GM06990 (cell line): ENCODE measurements around the gene CBFA2T3.

Source experiments
- DNase-seq: peaks from one replicate; pipeline ENCODE4 v3.0.0-alpha.2; 2011; ENCODE audit not compliant: insufficient read length; ENCODE audit errors: extremely low read depth
- H3K27me3 ChIP-seq: replicated peaks from 2 replicates; pipeline ENCODE4 v1.6.0; 2011; ENCODE audit warnings: low read length; ENCODE audit not compliant: control insufficient read depth, insufficient read depth
- H3K36me3 ChIP-seq: 2 replicates; pipeline ENCODE4 v1.5.1; 2011; ENCODE audit warnings: low read length; ENCODE audit not compliant: control insufficient read depth, insufficient read depth
- H3K4me3 ChIP-seq: replicated peaks from 2 replicates; pipeline ENCODE4 v1.5.1; 2011; ENCODE audit warnings: low read depth, mild to moderate bottlenecking, control low read depth, low read length
- CTCF ChIP-seq: IDR thresholded peaks from 2 replicates; pipeline ENCODE4 v1.5.1; 2011; ENCODE audit warnings: low read length, control low read depth, mild to moderate bottlenecking, inconsistent platforms; ENCODE audit not compliant: insufficient read depth, poor library complexity, severe bottlenecking

CBFA2T3 gene

GRCh38 chr16:88881007-88881615 is 95.9 kb downstream of the CBFA2T3 start:
- no peak for DNase-seq
- H3K4me3 ChIP-seq = no peak overlapping the region
- H3K36me3 ChIP-seq = peaks cover 64% of the 10 kb centered on the region
- TF ChIP-seq CTCF = no peak
- no peaks in the 10 kb centered on the region for H3K27me3 ChIP-seq

DNA sequence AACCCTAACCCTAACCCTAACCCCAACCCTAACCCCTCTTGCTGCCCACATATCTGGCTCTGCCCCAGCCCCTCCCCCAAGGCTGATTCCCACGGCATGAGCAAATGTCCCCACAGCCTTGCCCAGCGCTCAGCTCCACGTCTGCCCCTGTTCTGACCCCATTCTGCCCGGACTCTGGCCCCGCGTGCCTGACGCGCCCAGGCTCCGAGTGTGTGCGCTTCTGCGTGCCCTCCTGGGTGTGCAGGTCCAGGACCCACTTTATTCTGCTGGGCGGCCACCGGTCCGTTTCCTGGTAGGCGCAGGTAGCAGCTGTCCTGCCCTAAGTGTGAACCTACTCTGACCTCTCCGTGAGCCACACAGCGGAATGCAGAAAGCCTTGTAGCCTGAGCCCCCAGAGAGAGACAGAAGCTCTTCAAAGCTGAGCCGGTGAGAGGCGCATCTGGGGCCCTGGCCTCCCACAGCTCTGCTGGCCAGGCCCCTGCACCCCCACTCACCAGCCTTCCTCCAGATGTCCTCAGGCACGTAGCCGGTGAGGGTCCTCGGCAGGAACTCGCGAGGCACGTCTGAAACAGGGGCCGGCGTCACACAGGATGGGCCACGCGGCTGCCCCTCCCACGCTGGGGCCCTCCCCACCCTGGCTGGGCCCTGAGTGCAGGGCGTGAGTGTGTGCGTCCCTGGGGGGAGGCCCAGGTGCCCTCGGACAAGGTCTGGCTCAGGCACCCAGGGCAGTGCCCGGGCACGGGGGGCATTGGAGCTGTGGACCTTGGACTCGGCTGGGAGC is 96.6 kb downstream of the CBFA2T3 start:
- no peak for DNase-seq
- Histone ChIP-seq H3K4me3 (no peak overlapping the region), H3K36me3 (peaks cover 58% of the 10 kb centered on the region), H3K27me3 (no peaks in the 10 kb centered on the region)
- TF ChIP-seq CTCF = no peak

DNA sequence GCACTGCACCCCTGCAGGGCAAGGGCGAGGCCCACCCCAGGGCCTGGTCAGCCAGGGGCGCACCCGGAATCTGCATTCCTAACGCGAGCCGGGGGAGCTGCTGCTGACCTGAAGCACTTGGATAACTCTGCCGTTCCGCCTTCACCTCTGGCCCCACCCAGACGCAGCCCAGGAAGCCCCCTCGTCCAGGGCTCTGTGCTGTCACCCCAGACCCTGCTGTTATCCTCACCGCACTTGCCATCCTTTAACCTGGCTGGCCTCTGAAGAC is 97.3 kb downstream of the CBFA2T3 start:
- no peak overlapping the region for H3K4me3 ChIP-seq
- TF ChIP-seq CTCF = no peak
- no peak for DNase-seq
- no peaks in the 10 kb centered on the region for H3K27me3 ChIP-seq
- H3K36me3 ChIP-seq = peaks cover 51% of the 10 kb centered on the region

- peaks cover 48% of the 10 kb centered on the region for H3K36me3 ChIP-seq
- TF ChIP-seq CTCF = no peak
- no peaks in the 10 kb centered on the region for H3K27me3 ChIP-seq
- DNase-seq = no peak
- H3K4me3 ChIP-seq = no peak overlapping the region
Observed at GRCh38 chr16:88878967-88879787, 97.8 kb downstream of the CBFA2T3 start.

DNA sequence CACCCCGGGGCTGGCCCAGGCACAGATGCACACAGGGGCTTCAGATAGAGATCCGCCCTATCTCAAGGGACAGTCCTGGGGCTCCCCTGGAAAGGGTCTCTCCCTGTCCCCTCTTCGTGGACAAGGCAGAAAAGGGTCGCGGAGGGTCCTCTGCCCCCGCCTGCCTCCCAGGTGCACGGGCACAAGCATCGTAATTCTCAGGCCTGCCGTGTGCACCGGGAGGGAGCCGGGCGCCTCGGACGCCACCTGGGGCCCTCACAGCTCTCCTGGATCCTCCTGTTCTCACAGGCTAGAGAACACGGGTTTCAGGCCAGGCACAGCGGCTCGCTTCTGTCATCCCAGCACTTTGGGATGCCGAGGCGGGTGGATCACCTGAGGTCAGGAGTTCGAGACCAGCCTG is 98.7 kb downstream of the CBFA2T3 start:
- TF ChIP-seq CTCF = no peak
- DNase-seq = no peak
- no peak overlapping the region for H3K4me3 ChIP-seq
- H3K36me3 ChIP-seq = peaks cover 42% of the 10 kb centered on the region
- no peaks in the 10 kb centered on the region for H3K27me3 ChIP-seq
